GM13976 (cell line): ENCODE measurements around the gene HTR2B.

Source experiments
- DNase-seq: peaks from one replicate; pipeline ENCODE4 v3.0.0; 2012; ENCODE audit warnings: low spot score
- in situ Hi-C: fragments of 300-500 bp; cut with MboI; formaldehyde crosslinking; loops from one replicate; pipeline ENCODE4 v1.12.0; 2022; ENCODE audit warnings: low sequenced_read_pairs, mixed read lengths, inconsistent platforms; ENCODE audit not compliant: unreplicated experiment
- TF ChIP-seq, protein P1 (sequence below): IDR thresholded peaks from 2 replicates; pipeline ENCODE4 v1.5.1; 2012; ENCODE audit warnings: borderline replicate concordance, mild to moderate bottlenecking; ENCODE audit not compliant: insufficient read depth; ENCODE audit errors: extremely low read depth, missing control alignments, control extremely low read depth

HTR2B gene

DNA sequence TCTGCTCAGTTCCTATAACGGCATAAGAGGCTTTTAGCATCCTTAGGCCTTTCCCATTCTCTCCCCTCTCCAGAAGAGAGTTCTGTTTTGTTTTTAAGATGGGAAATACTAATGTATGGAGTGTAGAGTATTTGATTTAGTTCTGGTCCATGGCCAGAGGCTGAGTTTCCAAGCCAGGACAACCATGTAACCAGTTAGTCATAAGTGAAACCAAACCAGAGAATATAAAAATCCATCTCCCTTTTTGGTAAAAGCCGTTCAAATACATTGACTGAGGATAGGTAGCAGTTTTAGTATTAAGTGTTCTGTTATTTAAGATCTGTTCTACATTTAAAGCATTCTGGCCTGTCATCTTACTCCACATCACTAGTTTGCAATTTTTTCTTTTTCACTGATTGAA, 65.1 kb downstream of the HTR2B start:
- TF ChIP-seq, protein P1, sequence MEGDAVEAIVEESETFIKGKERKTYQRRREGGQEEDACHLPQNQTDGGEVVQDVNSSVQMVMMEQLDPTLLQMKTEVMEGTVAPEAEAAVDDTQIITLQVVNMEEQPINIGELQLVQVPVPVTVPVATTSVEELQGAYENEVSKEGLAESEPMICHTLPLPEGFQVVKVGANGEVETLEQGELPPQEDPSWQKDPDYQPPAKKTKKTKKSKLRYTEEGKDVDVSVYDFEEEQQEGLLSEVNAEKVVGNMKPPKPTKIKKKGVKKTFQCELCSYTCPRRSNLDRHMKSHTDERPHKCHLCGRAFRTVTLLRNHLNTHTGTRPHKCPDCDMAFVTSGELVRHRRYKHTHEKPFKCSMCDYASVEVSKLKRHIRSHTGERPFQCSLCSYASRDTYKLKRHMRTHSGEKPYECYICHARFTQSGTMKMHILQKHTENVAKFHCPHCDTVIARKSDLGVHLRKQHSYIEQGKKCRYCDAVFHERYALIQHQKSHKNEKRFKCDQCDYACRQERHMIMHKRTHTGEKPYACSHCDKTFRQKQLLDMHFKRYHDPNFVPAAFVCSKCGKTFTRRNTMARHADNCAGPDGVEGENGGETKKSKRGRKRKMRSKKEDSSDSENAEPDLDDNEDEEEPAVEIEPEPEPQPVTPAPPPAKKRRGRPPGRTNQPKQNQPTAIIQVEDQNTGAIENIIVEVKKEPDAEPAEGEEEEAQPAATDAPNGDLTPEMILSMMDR: no peak
- no peak for DNase-seq
- in situ Hi-C loops: no loop called here

DNA sequence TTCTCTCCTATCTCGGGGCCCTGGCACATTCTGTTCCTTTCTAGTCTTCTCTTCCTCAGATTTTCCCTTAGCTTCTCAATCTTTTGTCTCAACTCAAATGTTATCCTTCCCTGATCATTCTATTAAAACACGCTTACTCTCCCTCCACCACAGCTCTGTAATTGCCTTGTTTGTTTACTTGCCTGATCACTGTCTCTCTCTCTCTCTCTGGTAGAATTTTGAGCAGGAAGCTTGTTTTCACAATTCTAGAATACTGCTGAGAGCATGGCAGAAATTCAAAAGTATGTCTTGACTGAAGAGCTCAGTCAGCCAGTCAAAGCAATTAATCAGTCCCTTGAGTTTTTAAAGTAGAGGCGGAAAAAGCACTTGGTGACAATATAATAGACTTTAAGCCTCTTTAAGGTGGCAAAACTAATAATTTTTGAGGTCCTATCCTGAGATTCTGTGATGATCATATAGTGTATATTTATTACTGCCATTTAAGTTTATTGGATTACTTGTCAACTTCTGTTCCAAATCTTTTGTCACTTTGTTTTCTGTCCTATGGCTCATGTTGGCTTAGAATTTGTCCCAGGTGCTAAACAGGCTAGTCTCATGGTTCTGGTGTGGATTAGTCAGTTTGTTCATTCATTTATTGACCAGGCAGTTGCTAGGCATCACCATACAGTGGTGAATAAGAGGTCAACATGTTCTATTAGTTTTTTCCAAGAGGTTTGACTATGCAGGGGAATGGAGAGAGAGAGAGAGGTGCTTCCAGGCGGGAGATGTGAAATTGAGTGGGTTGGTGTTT, 65.9 kb downstream of the HTR2B start:
- TF ChIP-seq, protein P1: no peak
- in situ Hi-C loops: no loop called here
- DNase-seq: no peak
